MV-4-11 (cell line): Measurements from ENCODE around the gene RDH5.

Experiments
- DNase-seq: peaks from one replicate; lab custom pipeline; 2025; lab: John Stamatoyannopoulos, UW

RDH5 gene

GRCh38 chr12:55720071-55720564 is at the start of gene RDH5:
Gene RDH5 (plus strand): TSS chr12:55720393. CDS start chr12:55721185, 792 bp downstream.
- DNase-seq = no peak

GRCh38 chr12:55671746-55672145 is 48.4 kb upstream of the RDH5 start:
- no peak for DNase-seq

GRCh38 chr12:55673638-55674037 is 46.6 kb upstream of the RDH5 start:
- peak; percentile 96 for DNase-seq

GRCh38 chr12:55675666-55676065 is 44.5 kb upstream of the RDH5 start:
- peak; percentile 35 for DNase-seq

- peak; percentile 97 for DNase-seq
These were observed 43.5 kb upstream of the RDH5 start for GRCh38 chr12:55676707-55677106.

- no peak for DNase-seq
These were observed 40.5 kb upstream of the RDH5 start for GRCh38 chr12:55679691-55680090.

GRCh38 chr12:55681142-55682077 is 38.8 kb upstream of the RDH5 start:
- DNase-seq = peak; percentile 78

- DNase-seq = no peak
These were observed 38.0 kb upstream of the RDH5 start for GRCh38 chr12:55682087-55682796.

GRCh38 chr12:55683676-55684075 is 36.5 kb upstream of the RDH5 start:
- no peak for DNase-seq

- DNase-seq = no peak
These were observed 35.3 kb upstream of the RDH5 start for GRCh38 chr12:55684761-55685370.

GRCh38 chr12:55685671-55686070 is 34.5 kb upstream of the RDH5 start:
- DNase-seq = no peak

- DNase-seq = no peak
These were observed 33.7 kb upstream of the RDH5 start for GRCh38 chr12:55686366-55687010.

- DNase-seq = no peak
These were observed 32.4 kb upstream of the RDH5 start for GRCh38 chr12:55687746-55688145.

- no peak for DNase-seq
These were observed 31.2 kb upstream of the RDH5 start for GRCh38 chr12:55688716-55689655.

- DNase-seq = no peak
These were observed 27.4 kb upstream of the RDH5 start for GRCh38 chr12:55692631-55693322.

- no peak for DNase-seq
These were observed 26.6 kb upstream of the RDH5 start for GRCh38 chr12:55693323-55694187.

GRCh38 chr12:55694188-55694515 is 26.0 kb upstream of the RDH5 start:
- DNase-seq = no peak

GRCh38 chr12:55694651-55695050 is 25.5 kb upstream of the RDH5 start:
- no peak for DNase-seq

- DNase-seq = no peak
These were observed 24.8 kb upstream of the RDH5 start for GRCh38 chr12:55695349-55695748.
